Body of pancreas (tissue), 4 donors: ENCODE results near the gene CCL25.
"Not testable (repeated sequence)": the region's sequence is repeated elsewhere in the genome, so short reads cannot be mapped to it uniquely, and the experiment has no call there.

Experiments used
- POLR2A ChIP-seq, 3 donors: fragments of 450-650 bp; IDR thresholded peaks; one replicate each; pipeline ENCODE4 v1.6.1; 2016; ENCODE audit warnings: antibody characterized with exemption in 3 of 3, mild to moderate bottlenecking in 2 of 3
- TF ChIP-seq, protein P1 (sequence below), 7 experiments: fragments of 450-650 bp in 4 of 7; fragments of 200-600 bp in 3 of 7; sonication (generic) in 3 of 7; IDR thresholded peaks; one replicate each; pipeline ENCODE4 v1.5.1; 2016 to 2019; ENCODE audit warnings: antibody characterized with exemption in 7 of 7

DNA sequence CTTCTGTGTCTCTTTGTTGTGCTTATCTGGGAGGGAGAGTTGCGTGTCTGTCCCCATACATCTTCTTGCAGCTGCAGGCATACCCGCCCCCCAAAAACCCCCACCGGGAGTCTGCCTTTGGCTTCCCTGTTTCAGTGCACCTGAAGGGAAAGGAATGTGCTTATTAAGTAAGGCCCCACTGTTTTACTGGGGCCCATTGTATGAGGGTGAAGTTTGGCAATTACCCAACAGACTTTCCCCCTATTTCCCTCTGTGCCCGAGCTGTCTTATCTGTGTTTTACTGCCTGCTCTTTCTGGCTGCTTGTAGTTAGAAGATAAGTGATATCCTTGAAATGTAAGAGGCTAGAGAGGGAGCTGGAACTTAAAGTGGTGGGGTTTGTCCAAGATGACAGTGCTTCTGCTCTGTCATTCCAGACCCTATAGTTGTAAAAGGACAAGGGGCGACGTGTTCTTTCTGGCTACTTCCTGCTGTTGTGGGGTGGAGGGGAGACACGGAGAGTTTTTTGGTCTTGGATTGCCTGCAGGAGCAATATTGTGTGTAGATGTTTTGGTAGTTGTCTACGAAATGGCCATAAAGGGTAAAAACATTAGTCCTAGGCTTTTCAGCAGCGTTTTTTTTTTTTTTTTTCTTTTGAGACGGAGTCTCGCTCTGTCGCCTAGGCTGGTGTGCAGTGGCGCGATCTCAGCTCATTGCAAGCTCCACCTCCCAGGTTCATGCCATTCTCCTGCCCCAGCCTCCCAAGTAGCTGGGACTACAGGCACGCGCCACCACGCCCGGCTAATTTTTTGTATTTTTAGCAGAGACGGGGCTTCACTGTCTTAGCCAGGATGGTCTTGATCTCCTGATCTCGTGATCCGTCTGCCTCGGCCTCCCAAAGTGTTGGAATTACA, 19.0 kb upstream of the CCL25 start:
- TF ChIP-seq, protein P1, sequence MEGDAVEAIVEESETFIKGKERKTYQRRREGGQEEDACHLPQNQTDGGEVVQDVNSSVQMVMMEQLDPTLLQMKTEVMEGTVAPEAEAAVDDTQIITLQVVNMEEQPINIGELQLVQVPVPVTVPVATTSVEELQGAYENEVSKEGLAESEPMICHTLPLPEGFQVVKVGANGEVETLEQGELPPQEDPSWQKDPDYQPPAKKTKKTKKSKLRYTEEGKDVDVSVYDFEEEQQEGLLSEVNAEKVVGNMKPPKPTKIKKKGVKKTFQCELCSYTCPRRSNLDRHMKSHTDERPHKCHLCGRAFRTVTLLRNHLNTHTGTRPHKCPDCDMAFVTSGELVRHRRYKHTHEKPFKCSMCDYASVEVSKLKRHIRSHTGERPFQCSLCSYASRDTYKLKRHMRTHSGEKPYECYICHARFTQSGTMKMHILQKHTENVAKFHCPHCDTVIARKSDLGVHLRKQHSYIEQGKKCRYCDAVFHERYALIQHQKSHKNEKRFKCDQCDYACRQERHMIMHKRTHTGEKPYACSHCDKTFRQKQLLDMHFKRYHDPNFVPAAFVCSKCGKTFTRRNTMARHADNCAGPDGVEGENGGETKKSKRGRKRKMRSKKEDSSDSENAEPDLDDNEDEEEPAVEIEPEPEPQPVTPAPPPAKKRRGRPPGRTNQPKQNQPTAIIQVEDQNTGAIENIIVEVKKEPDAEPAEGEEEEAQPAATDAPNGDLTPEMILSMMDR (IDR thresholded peaks at IDR 0.05), result not testable (repeated sequence)
- TF ChIP-seq POLR2A (IDR thresholded peaks at IDR 0.05), result not testable (repeated sequence)
